ENCODE results near the gene AIMP1.

Gene AIMP1

DNA sequence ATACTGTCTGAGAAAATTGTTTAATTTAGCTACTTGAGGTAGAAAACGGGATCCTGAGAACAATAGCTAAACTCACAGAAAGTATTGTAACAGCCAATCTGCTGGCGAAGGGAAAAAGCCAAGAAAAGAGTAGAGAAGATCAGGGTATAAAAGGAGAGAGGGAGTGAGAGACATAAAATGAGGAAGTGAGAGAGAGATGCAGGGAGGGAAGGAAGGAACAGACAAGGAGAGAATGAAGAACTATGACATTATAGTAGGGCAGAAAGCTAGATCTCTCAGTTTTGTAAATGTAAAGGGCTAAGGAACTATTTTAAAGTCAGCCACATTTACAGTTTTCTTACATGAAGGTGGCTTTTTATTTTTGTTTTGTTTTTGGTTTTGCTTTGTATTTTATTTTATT lies 53.9 kb downstream of the AIMP1 start:
- Histone ChIP-seq H3K36me3 (no peaks in the 10 kb centered on the region), H3K27me3 (peaks cover 9% of the 10 kb centered on the region), H3K4me1 (no peaks in the 10 kb centered on the region), H3K9me3 (no peaks in the 10 kb centered on the region), H3K4me3 (ENCODE audit: low read depth, low read length) (no peak overlapping the region)
- no peak for DNase-seq
- TF ChIP-seq CTCF (IDR thresholded peaks at IDR 0.05; ENCODE audit: low read depth, low read length) = no peak

DNA sequence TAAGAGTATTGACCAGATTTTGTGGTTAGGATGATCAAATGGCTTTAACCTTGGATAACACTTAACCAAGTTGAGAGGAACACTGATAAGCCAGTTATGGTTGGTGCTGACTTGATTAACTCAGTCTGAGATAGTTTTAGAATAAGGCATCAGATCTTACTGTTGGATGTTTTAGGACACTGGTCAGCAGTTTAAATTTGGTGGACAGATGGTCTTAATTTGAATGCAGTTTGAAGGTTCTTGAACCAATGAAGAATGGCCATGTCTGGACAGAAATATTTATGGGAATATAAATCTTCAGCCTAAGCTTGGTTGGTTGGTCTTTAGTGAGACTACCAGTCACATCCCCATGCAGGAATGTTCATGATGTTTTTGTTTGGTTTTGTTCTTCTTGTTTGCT lies 54.8 kb downstream of the AIMP1 start:
- no peaks in the 10 kb centered on the region for H3K36me3 ChIP-seq
- H3K4me1 ChIP-seq = no peaks in the 10 kb centered on the region
- no peak for TF ChIP-seq CTCF (IDR thresholded peaks at IDR 0.05; ENCODE audit: low read depth, low read length)
- H3K9me3 ChIP-seq = no peaks in the 10 kb centered on the region
- H3K27me3 ChIP-seq = peaks cover 9% of the 10 kb centered on the region
- no peak for DNase-seq
- H3K4me3 ChIP-seq (ENCODE audit: low read depth, low read length) = no peak overlapping the region

DNA sequence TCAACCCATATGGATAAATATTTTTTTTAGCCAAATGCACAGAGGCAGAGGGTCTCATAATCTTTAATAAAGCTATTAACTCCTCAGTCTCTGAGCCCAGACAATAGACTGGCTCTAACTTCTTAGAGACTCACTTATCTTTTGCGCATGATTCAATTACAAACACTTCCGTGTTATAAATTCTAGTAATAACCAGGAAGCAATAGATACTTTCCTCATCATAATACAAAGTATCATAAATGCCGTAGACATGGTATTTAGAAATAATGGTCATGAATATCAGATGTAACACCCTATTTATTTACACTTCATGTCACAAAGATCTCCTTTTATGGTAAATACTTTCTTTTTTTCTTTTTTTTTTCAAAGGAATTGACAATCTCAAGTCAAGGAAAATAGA lies 56.7 kb downstream of the AIMP1 start:
- DNase-seq = no peak
- no peak for TF ChIP-seq CTCF (IDR thresholded peaks at IDR 0.05; ENCODE audit: low read depth, low read length)
- H3K36me3 ChIP-seq = no peaks in the 10 kb centered on the region
- no peaks in the 10 kb centered on the region for H3K9me3 ChIP-seq
- H3K27me3 ChIP-seq = peaks cover 9% of the 10 kb centered on the region
- no peak overlapping the region for H3K4me3 ChIP-seq (ENCODE audit: low read depth, low read length)
- H3K4me1 ChIP-seq = no peaks in the 10 kb centered on the region

GRCh38 chr4:106380179-106380578 lies 63.8 kb downstream of the AIMP1 start:
- no peaks in the 10 kb centered on the region for H3K27me3 ChIP-seq
- no peak overlapping the region for H3K4me3 ChIP-seq (ENCODE audit: low read depth, low read length)
- no peaks in the 10 kb centered on the region for H3K4me1 ChIP-seq
- no peak for DNase-seq
- H3K9me3 ChIP-seq = no peaks in the 10 kb centered on the region
- H3K36me3 ChIP-seq = no peaks in the 10 kb centered on the region
- no peak for TF ChIP-seq CTCF (IDR thresholded peaks at IDR 0.05; ENCODE audit: low read depth, low read length)

- Histone ChIP-seq H3K4me3 (ENCODE audit: low read depth, low read length) (no peak overlapping the region), H3K27me3 (no peaks in the 10 kb centered on the region), H3K36me3 (no peaks in the 10 kb centered on the region), H3K4me1 (no peaks in the 10 kb centered on the region), H3K9me3 (no peaks in the 10 kb centered on the region)
- TF ChIP-seq CTCF (IDR thresholded peaks at IDR 0.05; ENCODE audit: low read depth, low read length) = no peak
- no peak for DNase-seq
These were observed 68.5 kb downstream of the AIMP1 start for GRCh38 chr4:106384878-106385277.

DNA sequence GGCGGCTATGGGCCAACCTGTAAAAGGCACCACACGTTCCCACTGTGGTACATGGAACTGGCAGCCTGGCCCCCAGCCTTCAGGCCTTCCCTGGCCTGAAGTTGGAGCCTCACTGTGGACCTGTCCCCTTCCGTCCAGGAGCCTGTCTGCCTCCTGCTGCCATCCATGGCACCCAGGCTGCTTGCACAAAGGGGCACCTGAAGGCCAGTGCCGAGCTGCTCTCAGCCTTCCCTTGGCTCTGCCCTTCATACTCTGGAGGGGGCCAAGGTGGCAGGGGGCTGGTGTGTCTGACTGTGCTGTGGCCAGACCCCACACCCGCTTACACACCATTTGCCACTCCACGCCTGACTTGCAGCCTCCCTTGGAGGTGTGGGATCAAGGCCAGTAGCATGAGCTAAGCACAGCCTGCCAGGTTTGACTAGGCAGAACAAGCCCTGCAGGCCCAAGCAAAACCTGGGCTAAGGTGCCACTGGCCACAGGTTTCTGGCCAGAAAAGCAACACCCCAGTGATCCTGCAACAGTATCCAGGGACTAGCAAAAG lies 69.6 kb downstream of the AIMP1 start:
- Histone ChIP-seq H3K9me3 (no peaks in the 10 kb centered on the region), H3K4me3 (ENCODE audit: low read depth, low read length) (no peak overlapping the region), H3K27me3 (no peaks in the 10 kb centered on the region), H3K36me3 (no peaks in the 10 kb centered on the region), H3K4me1 (no peaks in the 10 kb centered on the region)
- TF ChIP-seq CTCF (IDR thresholded peaks at IDR 0.05; ENCODE audit: low read depth, low read length) = no peak
- DNase-seq = no peak

Measured in BE2C (cell line).